ENCODE measurements around the gene CEP72. TPM values are rescaled to one million over a fixed set of nuclear protein-coding genes. Genes with fewer than 3 reads are reported as not detected.

Gene CEP72
- total RNA-seq, 2 experiments from 2014 or later: 28.2 to 31.6 TPM

DNA sequence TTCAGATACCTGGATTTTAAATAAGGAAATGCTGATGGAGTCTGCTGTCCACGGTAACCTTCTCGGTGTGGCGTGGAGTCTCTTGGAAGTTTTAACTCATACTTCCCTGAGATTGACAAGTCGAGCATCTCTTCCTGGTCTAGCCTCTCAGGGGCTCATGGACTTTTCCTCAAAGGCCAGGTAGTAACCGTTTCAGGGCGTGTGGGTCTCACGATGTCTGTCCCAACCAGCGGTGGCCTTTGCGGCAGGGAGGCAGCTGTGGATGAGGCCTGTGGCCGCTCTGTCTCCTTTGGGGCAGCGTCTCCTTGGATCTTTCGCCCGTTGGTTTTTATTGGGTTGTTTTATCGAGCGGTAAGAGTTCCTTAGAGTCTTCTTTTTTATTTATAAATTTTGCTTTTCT is 32.8 kb downstream of the CEP72 start:
- no peak for DNase-seq
- Mint-ChIP-seq H3K27ac (no peak overlapping the region), H3K27me3 (no peaks in the 10 kb centered on the region), H3K9me3 (no peaks in the 10 kb centered on the region), H3K36me3 (ENCODE audit: low read depth) (peaks cover 21% of the 10 kb centered on the region), H3K4me1 (no peaks in the 10 kb centered on the region), H3K4me3 (no peak overlapping the region)
- ChIA-PET CTCF (no interaction called here), POLR2A (no interaction called here)

DNA sequence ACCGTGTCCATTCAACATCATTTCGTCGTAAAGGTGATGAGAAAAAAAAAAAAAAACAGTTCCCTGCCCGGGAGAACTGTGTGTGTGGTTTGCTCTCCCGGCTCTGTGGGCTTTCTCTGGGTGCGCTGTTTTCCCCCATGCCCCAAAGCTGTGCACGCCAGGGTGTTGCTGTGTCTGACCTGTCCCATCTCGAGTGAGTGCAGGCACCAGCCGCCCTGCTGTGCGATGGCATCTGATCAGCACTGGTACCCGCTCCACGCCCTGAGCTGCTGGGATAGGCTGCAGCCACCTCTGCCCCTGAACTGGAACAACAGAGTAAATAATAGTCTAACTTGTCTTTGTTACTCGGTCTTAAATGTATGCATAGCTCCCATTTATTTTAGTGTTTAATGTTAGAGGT is 33.3 kb downstream of the CEP72 start:
- no peaks in the 10 kb centered on the region for H3K9me3 Mint-ChIP-seq
- POLR2A ChIA-PET: no interaction called here
- H3K27me3 Mint-ChIP-seq: no peaks in the 10 kb centered on the region

DNA sequence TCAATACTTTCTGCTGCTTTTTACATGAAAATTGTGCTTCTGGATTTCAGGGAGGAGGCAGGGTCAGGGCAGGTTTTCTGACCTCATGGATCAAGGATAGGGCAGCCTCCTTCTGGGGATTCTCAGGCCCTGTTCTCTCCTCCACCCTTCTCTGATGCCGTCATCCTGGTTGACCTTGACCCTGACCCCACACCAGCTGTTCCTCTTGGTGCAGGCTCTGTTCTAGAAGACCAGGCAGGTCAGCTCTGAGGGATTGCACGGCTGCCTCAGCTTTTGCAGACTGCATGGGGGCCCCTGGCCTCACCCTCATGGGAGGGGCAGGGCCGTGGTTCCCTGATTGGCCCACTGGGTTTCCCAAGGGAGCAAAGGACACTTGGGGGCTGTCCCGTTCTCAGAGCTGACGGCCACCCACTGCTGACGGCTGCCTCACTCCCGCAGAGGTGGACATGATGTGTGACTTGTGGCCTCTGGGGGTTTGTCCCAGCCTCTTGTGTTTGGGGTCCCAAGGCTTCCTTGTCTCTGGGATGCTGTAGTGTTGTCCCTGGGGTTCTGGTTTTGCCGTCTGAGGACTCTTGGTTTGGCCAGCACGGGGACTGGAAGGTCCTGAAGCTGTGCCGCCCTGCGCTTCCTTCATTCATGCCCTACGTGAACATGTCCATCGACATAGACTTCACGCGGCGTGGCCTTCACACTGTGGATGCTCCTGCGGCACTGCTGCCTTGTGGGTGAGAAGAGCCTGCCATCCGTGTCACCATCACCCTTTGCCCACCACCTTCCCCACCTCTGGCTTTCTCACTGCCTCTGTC is 34.5 kb downstream of the CEP72 start:
- ChIA-PET CTCF (no interaction called here), POLR2A (no interaction called here)
- H3K27me3 Mint-ChIP-seq: no peaks in the 10 kb centered on the region
- H3K4me1 Mint-ChIP-seq: no peaks in the 10 kb centered on the region
- H3K27ac Mint-ChIP-seq: no peak overlapping the region
- DNase-seq: no peak
- H3K4me3 Mint-ChIP-seq: no peak overlapping the region
- H3K9me3 Mint-ChIP-seq: no peaks in the 10 kb centered on the region
- H3K36me3 Mint-ChIP-seq (ENCODE audit: low read depth): peaks cover 21% of the 10 kb centered on the region

More for the DNA sequence above, 33.3 kb downstream of the CEP72 start:
- Mint-ChIP-seq H3K27ac (no peak overlapping the region), H3K4me1 (no peaks in the 10 kb centered on the region), H3K36me3 (ENCODE audit: low read depth) (peaks cover 21% of the 10 kb centered on the region), H3K4me3 (no peak overlapping the region)
- DNase-seq: no peak
- CTCF ChIA-PET: no interaction called here

DNA sequence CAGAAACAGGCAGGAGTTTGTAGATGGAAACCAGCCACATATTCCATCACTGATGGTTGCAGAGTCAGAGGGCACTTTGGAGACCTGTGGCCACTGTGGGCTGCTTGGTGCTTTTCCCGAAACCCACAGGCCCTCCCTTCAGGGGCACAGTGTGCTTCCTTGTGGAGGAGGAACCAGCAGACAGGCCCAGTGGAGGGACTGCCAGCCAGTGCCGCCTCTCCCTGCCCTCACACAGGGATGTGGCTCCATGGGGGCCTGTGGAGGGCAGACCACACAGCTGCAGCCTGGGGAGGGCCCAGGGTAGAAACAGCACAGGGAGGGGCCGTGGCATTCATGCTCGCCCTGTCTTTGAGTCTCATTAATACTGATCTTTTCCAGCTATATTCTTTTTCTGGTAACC is 35.2 kb downstream of the CEP72 start:
- POLR2A ChIA-PET: no interaction called here
- H3K4me3 Mint-ChIP-seq: no peak overlapping the region

DNA sequence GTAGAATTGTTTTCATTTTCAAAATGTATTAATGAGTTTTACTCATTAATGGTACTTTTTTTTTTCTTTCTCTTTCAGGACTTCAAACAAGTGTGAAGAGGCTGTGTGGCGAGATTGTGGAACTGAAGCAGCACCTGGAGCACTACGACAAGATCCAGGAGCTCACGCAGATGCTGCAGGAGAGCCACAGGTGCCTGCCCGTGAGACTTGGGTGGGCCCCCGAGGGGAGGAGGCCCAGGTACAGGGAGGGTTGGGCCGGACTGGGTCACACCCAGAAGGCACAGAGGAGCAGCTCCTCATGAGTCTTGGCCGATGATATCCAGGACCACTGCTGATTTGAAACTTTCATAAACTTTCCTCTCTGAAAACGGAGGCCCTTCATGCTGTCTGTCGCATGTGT is 35.6 kb downstream of the CEP72 start:
- DNase-seq: no peak
- POLR2A ChIA-PET: no interaction called here
- CTCF ChIA-PET: no interaction called here
- Mint-ChIP-seq H3K27me3 (no peaks in the 10 kb centered on the region), H3K27ac (no peak overlapping the region), H3K4me1 (no peaks in the 10 kb centered on the region), H3K9me3 (no peaks in the 10 kb centered on the region), H3K4me3 (no peak overlapping the region), H3K36me3 (ENCODE audit: low read depth) (peaks cover 29% of the 10 kb centered on the region)

More for the DNA sequence above, 35.2 kb downstream of the CEP72 start:
- Mint-ChIP-seq H3K27me3 (no peaks in the 10 kb centered on the region), H3K9me3 (no peaks in the 10 kb centered on the region), H3K27ac (no peak overlapping the region), H3K36me3 (ENCODE audit: low read depth) (peaks cover 25% of the 10 kb centered on the region), H3K4me1 (no peaks in the 10 kb centered on the region)
- no peak for DNase-seq
- CTCF ChIA-PET: no interaction called here

DNA sequence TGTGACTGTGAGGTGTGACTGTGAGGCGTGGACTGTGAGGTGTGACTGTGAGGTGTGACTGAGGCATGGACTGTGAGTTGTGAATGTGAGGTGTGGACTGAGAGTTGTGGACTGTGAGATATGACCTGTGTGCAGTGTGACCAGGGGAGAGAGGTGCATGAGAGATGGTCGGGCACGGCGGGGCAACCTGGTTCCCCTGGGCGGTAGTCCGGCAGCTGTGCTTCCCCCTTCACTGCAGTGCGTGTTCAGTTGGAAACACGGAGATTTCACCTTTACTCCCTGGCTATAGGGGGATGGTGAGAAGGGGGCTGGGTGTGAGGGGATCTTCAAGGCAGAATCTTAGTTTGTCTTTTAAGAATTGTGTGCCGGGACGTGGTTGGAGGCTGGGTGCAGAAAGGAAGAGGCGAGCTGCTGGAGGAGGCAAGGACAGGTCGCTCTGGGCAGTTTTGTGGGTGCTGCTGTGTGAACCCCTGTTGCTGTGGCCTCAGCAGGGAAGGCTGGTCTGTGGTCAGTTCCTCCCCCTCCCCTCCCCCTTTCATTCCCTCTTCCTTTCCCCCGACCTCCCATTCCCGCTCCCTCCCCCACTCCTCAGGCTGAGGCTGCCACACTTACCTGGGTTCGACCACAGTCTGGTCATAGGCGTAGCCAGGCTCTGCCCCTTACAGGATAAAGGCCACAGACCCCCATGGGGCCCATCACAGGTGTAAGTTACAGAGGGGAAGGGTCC is 39.3 kb downstream of the CEP72 start:
- Mint-ChIP-seq H3K4me1 (no peaks in the 10 kb centered on the region), H3K27ac (no peak overlapping the region), H3K36me3 (ENCODE audit: low read depth) (peaks cover 20% of the 10 kb centered on the region), H3K4me3 (no peak overlapping the region), H3K27me3 (no peaks in the 10 kb centered on the region), H3K9me3 (no peaks in the 10 kb centered on the region)
- ChIA-PET POLR2A (no interaction called here), CTCF (no interaction called here)
- no peak for DNase-seq

DNA sequence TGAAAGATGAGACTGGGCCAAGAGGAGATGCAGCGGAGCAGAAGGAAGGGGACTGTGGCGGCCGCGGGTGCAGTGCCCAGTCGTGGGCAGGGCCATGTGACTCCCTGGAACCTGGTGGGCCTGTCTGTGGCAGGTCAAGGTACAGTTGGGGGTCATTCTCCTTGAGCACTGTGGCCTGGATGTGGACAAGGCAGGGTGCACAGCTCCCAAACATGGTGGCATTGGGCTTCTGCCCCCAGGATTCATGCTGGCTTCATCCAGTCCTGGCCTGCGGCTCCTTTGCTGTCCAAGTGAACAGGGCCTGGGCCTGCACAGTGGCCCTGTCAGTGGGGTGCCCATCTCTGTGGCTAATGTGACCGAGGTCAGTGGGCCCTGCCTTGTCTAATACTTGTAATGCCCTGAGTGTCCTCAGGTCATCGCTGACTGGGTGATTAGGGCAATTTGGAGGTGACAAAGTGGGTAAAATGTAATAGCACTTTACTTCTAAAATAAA is 39.9 kb downstream of the CEP72 start:
- POLR2A ChIA-PET: no interaction called here
- Mint-ChIP-seq H3K27me3 (no peaks in the 10 kb centered on the region), H3K4me3 (no peak overlapping the region)

DNA sequence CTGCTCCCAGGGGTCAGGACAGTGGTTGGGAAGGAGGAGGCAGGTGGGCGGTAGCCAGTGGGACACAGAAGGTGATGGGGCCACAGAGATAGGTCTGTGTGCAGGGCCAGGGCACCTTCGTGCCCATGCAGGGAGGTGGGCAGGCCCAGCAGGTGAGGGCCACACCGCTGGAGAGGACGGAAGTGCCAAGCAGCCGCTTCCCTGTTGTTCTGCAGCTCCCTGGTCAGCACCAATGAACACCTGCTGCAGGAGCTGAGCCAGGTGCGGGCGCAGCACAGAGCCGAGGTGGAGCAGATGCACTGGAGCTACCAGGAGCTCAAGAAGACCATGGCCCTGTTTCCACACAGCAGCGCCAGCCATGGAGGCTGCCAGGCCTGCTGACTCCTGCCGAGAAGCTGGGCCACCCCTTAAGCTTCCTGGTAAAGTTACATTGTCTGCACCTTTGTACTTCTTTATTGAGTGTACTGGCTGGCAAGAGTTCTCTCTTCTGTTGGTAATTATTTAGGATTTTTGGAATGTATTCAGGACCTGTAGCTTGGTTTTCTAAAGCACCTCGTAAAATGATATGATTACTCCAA is 40.7 kb downstream of the CEP72 start:
- DNase-seq: no peak
- no peaks in the 10 kb centered on the region for H3K27me3 Mint-ChIP-seq
- no peaks in the 10 kb centered on the region for H3K4me1 Mint-ChIP-seq
- ChIA-PET CTCF (interaction anchor here (1.0 to 2.0 kb wide), 4 partner anchors 9 to 39 kb away, joined by 3 to 9 read pairs (median 4); no protein-coding TSS in a partner anchor), POLR2A (no interaction called here)
- H3K36me3 Mint-ChIP-seq (ENCODE audit: low read depth): peaks cover 23% of the 10 kb centered on the region
- no peak overlapping the region for H3K27ac Mint-ChIP-seq
- H3K4me3 Mint-ChIP-seq: no peak overlapping the region
- H3K9me3 Mint-ChIP-seq: no peaks in the 10 kb centered on the region

More for the DNA sequence above, 39.9 kb downstream of the CEP72 start:
- no peaks in the 10 kb centered on the region for H3K4me1 Mint-ChIP-seq
- no peak for DNase-seq
- CTCF ChIA-PET: no interaction called here
- no peak overlapping the region for H3K27ac Mint-ChIP-seq
- H3K36me3 Mint-ChIP-seq (ENCODE audit: low read depth): peaks cover 19% of the 10 kb centered on the region
- H3K9me3 Mint-ChIP-seq: no peaks in the 10 kb centered on the region

DNA sequence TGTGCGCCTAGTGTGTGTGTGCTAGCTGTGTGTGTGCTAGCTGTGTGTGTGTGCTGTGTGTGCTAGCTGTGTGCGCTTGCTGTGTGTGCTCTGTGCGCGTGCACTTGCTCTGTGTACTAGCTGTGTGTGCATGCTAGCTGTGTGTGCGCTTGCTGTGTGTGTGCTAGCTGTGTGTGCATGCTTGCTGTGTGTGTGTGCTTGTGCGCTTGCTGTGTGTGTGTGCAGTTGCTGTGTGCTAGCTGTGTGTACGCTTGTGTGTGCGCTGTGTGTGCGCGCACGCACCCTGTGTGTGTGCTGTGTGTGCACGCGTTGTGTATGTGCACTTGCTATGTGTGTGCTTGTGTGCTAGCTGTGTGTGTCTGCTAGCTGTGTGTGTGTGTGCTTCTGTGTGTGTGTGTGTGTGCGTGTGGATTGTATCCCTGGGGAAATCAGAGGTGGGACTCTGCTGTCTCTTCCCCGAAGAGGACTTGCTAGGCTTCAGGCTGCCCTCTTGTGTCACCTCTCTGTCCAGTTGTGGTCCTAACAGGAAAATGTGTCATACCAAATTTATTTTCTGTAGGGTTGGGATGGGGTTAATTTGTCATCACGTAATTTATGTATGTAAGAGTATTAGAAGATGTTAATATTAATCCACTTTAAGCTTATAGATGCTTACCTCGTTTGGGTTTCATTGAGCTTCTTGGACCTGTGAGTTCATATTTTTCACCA is 42.1 kb downstream of the CEP72 start:
- ChIA-PET POLR2A (no interaction called here), CTCF (interaction anchor here (1.9 to 2.0 kb wide), 2 partner anchors 11 to 15 kb away, joined by 5 to 9 read pairs; no protein-coding TSS in a partner anchor)
- H3K9me3 Mint-ChIP-seq: no peaks in the 10 kb centered on the region
- no peak overlapping the region for H3K4me3 Mint-ChIP-seq
- H3K27ac Mint-ChIP-seq: no peak overlapping the region
- peaks cover 32% of the 10 kb centered on the region for H3K36me3 Mint-ChIP-seq (ENCODE audit: low read depth)
- no peaks in the 10 kb centered on the region for H3K4me1 Mint-ChIP-seq
- no peak for DNase-seq
- H3K27me3 Mint-ChIP-seq: no peaks in the 10 kb centered on the region

DNA sequence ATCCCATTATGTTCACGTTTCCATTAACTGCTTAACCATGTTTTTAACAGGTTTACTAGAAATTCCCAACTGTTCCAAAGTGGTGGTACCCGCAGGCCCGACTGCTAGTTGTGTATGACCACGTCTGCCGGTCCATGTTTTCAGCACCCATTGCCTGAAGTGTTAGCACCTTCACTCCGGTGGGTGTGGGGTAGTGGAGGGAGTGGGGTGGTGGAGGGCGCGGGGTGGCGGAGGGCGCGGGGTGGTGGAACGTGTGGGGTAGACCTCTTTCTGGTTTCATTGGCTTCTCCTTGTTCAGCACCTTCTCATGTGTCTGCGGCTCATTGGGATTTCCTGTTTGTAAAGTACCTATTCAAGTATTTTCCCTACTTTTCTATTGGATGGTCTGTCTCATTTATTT is 43.3 kb downstream of the CEP72 start:
- H3K9me3 Mint-ChIP-seq: no peaks in the 10 kb centered on the region
- H3K4me3 Mint-ChIP-seq: no peak overlapping the region
- POLR2A ChIA-PET: no interaction called here
- no peaks in the 10 kb centered on the region for H3K4me1 Mint-ChIP-seq
- H3K36me3 Mint-ChIP-seq (ENCODE audit: low read depth): peaks cover 41% of the 10 kb centered on the region
- CTCF ChIA-PET: no interaction called here
- H3K27ac Mint-ChIP-seq: no peak overlapping the region
- H3K27me3 Mint-ChIP-seq: no peaks in the 10 kb centered on the region
- DNase-seq: no peak

DNA sequence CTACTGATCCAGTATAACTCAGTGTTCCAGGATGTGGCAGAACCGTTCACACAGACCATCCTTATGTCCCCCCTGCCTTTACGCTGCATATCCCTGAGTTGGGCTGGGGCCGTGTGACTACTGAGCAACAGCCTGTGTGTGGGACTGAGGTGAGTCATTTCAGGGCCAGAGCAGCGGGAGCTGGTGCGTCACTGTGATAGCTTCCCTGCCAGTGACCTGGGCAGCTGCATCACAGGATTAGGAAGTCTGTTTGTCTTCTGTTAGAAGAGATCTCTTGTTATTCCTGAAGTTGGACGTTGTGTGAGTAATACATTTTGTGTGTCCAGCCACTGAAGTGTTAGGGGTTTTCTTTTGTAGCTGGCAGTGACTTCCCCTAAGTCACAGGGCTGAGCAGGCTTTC is 45.4 kb downstream of the CEP72 start:
- ChIA-PET POLR2A (no interaction called here), CTCF (interaction anchor here (1.6 kb wide), 1 partner anchor 12 kb away, joined by 4 read pairs; no protein-coding TSS in a partner anchor)
- DNase-seq: no peak
- Mint-ChIP-seq H3K4me3 (no peak overlapping the region), H3K27me3 (no peaks in the 10 kb centered on the region), H3K9me3 (no peaks in the 10 kb centered on the region), H3K36me3 (ENCODE audit: low read depth) (peaks cover 37% of the 10 kb centered on the region), H3K4me1 (no peaks in the 10 kb centered on the region), H3K27ac (no peak overlapping the region)

DNA sequence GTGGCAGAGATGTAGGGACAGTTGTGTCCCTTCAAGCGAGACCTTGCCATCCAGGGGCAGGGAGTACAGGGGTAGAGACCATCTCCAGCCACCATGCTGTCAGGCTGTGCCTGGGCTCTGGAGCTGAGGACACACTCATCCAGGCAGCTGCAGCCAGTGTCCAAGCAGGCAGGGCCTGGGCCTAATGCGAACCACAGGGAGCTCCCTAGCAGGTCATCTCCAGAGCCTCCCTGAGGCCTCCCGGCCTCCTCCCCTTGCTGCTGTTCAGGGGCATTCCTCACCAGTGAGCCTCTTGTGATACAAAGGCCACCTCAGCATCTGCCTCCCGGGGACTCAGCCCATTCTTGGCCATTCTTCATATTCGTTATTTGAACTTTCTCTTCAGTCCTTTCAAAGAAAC is 46.0 kb downstream of the CEP72 start:
- no peak overlapping the region for H3K27ac Mint-ChIP-seq
- H3K36me3 Mint-ChIP-seq (ENCODE audit: low read depth): peaks cover 36% of the 10 kb centered on the region
- no peak overlapping the region for H3K4me3 Mint-ChIP-seq
- no peaks in the 10 kb centered on the region for H3K27me3 Mint-ChIP-seq
- H3K4me1 Mint-ChIP-seq: no peaks in the 10 kb centered on the region
- DNase-seq: no peak
- ChIA-PET CTCF (no interaction called here), POLR2A (no interaction called here)
- no peaks in the 10 kb centered on the region for H3K9me3 Mint-ChIP-seq
